ENCODE measurements around the gene DBP.

DBP gene

DNA sequence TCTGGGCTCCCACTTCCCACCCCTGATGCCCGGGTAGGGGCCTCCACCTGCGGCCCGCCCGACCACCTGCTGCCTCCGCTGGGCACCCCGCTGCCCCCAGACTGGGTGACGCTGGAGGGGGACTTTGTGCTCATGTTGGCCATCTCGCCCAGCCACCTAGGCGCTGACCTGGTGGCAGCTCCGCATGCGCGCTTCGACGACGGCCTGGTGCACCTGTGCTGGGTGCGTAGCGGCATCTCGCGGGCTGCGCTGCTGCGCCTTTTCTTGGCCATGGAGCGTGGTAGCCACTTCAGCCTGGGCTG lies 7.9 kb downstream of the DBP start:
- TF ChIP-seq, protein P1, sequence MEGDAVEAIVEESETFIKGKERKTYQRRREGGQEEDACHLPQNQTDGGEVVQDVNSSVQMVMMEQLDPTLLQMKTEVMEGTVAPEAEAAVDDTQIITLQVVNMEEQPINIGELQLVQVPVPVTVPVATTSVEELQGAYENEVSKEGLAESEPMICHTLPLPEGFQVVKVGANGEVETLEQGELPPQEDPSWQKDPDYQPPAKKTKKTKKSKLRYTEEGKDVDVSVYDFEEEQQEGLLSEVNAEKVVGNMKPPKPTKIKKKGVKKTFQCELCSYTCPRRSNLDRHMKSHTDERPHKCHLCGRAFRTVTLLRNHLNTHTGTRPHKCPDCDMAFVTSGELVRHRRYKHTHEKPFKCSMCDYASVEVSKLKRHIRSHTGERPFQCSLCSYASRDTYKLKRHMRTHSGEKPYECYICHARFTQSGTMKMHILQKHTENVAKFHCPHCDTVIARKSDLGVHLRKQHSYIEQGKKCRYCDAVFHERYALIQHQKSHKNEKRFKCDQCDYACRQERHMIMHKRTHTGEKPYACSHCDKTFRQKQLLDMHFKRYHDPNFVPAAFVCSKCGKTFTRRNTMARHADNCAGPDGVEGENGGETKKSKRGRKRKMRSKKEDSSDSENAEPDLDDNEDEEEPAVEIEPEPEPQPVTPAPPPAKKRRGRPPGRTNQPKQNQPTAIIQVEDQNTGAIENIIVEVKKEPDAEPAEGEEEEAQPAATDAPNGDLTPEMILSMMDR (IDR thresholded peaks at IDR 0.05; ENCODE audit: extremely low read depth, missing control alignments), result no peak
- DNase-seq (ENCODE audit: low spot score), result no peak

DNA sequence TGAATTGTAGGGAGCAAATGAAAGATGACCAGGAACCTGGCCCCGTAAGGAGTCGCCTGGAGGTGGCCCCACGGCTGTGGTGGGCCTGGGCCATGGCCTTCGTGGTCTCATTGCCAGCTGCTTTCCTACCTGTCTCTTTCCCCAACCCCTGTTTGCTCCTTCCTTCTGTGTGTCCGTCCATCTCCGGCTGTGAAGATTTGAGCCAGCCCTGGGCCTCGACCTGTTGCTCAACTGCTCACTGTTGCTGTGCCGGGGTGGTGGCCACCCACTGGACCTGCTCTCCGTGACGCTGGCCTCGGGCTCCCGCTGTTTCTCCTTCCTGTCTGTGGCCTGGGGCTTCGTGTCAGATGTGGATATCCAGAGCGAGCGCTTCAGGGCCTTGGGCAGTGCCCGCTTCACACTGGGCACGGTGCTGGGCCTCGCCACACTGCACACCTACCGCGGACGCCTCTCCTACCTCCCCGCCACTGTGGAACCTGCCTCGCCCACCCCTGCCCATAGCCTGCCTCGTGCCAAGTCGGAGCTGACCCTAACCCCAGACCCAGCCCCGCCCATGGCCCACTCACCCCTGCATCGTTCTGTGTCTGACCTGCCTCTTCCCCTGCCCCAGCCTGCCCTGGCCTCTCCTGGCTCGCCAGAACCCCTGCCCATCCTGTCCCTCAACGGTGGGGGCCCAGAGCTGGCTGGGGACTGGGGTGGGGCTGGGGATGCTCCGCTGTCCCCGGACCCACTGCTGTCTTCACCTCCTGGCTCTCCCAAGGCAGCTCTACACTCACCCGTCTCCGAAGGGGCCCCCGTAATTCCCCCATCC lies 8.5 kb downstream of the DBP start:
- TF ChIP-seq, protein P1 (IDR thresholded peaks at IDR 0.05; ENCODE audit: extremely low read depth, missing control alignments), result no peak

DNA sequence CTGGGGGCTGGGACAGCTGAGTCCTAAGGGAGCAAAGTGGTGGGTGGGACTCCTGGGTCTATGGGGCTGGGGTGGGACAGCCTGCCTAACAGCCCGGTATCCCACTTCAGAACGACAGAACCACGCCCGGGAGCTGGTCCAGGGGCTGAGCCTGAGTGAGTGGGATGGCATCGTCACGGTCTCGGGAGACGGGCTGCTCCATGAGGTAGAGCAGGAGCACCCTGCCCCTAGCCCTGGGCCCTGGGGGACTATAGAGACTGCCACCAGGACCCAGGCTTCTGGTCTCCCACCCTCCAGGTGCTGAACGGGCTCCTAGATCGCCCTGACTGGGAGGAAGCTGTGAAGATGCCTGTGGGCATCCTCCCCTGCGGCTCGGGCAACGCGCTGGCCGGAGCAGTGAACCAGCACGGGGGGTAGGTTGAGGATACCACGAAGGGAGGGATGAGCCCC lies 9.3 kb downstream of the DBP start:
- TF ChIP-seq, protein P1 (IDR thresholded peaks at IDR 0.05; ENCODE audit: extremely low read depth, missing control alignments), result no peak

More for the DNA sequence above, 8.5 kb downstream of the DBP start:
- no peak for DNase-seq (ENCODE audit: low spot score)

DNA sequence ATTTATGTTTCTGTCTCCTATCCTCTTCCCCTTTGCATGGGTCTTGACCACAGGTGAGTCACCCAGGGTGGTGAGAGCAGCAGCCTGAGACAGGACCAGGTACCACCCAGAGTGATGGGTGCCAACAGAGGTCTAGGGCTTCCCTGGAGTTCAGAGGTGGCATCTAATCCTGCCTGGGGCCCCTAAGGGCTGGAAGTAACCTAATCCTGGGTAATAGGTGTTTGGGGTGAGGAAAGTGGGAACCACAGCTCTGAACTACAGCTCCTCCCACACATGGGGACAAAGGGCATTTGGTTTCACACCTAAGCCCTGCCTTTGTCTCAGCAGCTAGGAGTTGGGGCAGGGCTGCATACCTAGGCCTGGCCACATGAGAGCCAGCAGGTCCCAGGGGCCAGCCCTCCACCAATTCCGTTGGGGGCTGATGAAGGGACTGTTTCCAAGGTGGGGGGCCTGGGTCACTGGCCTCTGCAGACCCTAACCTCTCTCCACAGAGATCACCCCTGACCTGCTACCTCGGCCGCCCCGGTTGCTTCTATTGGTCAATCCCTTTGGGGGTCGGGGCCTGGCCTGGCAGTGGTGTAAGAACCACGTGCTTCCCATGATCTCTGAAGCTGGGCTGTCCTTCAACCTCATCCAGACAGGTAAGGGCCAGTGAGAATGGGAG lies 9.8 kb downstream of the DBP start:
- no peak for DNase-seq (ENCODE audit: low spot score)
- TF ChIP-seq, protein P1 (IDR thresholded peaks at IDR 0.05; ENCODE audit: extremely low read depth, missing control alignments), result no peak

More for the DNA sequence above, 9.3 kb downstream of the DBP start:
- DNase-seq (ENCODE audit: low spot score), result no peak

DNA sequence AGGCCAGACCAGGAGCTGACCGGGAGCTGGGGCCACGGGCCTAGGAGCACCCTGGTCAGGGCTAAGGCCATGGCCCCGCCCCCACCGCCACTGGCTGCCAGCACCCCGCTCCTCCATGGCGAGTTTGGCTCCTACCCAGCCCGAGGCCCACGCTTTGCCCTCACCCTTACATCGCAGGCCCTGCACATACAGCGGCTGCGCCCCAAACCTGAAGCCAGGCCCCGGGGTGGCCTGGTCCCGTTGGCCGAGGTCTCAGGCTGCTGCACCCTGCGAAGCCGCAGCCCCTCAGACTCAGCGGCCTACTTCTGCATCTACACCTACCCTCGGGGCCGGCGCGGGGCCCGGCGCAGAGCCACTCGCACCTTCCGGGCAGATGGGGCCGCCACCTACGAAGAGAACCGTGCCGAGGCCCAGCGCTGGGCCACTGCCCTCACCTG lies 11.3 kb downstream of the DBP start:
- TF ChIP-seq, protein P1 (IDR thresholded peaks at IDR 0.05; ENCODE audit: extremely low read depth, missing control alignments), result no peak
- DNase-seq (ENCODE audit: low spot score), result no peak

DNA sequence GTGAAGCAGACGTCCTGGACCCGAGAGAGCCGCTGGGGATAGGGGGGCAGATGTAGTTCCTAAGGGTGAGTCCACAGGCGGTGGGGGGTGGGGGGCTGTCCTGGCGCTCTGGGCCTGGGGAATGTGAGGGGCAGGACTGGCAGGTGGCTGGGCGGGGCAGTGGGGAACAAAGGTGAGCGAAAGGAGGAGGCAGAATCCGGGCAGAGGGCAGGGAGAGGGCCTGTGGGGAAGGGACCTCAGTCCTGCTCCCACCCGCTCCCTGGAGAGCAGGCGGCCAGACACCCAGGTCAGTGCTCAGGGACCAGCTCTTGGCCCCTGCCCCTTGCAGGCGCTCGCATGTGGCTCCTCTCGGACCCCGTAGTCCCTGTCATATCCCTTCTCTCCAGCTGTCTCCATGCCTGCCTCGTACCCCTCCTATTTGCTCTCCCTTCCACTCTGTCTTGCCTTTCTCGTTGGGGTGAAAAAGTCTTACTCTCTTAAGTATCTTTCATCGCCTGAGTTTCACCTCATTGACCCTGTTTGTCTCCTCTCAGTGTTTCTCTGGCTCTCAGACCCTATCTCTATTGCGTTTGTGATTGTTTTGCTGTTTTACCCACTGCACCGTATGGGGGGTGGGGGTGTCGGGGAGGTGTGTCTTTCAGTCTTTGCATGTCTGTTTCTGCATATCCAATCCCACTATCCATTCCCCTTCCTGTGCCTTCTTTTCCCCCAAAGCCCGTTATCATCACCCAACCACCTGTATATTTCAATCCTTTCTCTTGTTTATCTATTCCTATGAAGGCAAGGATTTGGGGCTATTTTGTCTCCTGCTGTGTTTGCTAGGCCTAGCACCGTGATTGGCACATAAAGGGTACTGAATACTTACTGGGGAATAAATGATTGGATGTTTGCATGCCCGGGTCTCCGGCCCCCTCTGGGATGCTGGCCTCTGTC lies 12.1 kb downstream of the DBP start:
- TF ChIP-seq, protein P1 (IDR thresholded peaks at IDR 0.05; ENCODE audit: extremely low read depth, missing control alignments), result no peak
- DNase-seq (ENCODE audit: low spot score), result no peak
